Mammary epithelial cell (primary cell): ENCODE results near the gene AARSD1.
"Not testable (repeated sequence)": the region's sequence is repeated elsewhere in the genome, so short reads cannot be mapped to it uniquely, and the experiment has no call there.

Experiments
- EZH2 ChIP-seq: IDR thresholded peaks from 2 replicates; pipeline ENCODE4 v1.6.1; 2012; ENCODE audit warnings: low read length, inconsistent platforms, borderline replicate concordance
- TF ChIP-seq, protein P1 (sequence below), 2 donors: IDR thresholded peaks in 1 of 2; conservative IDR thresholded peaks in 1 of 2; 2 replicates each; pipeline ENCODE4 v1.5.1; 2011 to 2012; ENCODE audit warnings: inconsistent platforms in 2 of 2, low read length in 2 of 2, mild to moderate bottlenecking in 2 of 2, control low read depth in 1 of 2, low read depth in 1 of 2; ENCODE audit not compliant: insufficient read depth in 1 of 2; ENCODE audit errors: extremely low read depth in 1 of 2

DNA sequence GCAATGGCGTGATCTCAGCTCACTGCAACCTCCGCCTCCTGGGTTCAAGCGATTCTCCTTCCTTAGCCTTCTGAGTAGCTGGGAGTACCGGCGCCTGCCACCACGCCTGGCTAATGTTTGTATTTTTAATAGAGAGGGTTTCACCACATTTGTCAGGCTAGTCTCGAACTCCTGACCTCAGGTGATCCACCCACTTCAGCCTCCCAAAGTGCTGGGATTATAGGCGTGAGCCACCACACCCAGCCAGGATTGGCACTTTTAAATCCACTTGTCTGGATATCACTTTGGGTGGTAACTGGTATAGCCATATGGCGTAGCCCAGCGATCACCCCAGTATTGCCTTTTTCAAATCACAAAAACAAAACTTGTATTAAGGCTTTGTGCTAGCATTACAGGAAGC is 29.7 kb upstream of the AARSD1 start:
- TF ChIP-seq, protein P1, sequence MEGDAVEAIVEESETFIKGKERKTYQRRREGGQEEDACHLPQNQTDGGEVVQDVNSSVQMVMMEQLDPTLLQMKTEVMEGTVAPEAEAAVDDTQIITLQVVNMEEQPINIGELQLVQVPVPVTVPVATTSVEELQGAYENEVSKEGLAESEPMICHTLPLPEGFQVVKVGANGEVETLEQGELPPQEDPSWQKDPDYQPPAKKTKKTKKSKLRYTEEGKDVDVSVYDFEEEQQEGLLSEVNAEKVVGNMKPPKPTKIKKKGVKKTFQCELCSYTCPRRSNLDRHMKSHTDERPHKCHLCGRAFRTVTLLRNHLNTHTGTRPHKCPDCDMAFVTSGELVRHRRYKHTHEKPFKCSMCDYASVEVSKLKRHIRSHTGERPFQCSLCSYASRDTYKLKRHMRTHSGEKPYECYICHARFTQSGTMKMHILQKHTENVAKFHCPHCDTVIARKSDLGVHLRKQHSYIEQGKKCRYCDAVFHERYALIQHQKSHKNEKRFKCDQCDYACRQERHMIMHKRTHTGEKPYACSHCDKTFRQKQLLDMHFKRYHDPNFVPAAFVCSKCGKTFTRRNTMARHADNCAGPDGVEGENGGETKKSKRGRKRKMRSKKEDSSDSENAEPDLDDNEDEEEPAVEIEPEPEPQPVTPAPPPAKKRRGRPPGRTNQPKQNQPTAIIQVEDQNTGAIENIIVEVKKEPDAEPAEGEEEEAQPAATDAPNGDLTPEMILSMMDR (conservative IDR thresholded peaks at IDR 0.05 in 1 of 2, IDR thresholded peaks at IDR 0.05 in 1 of 2; ENCODE audit: extremely low read depth in 1 of 2, insufficient read depth in 1 of 2, low read depth in 1 of 2, low read length in 2 of 2): not testable (repeated sequence)
- TF ChIP-seq EZH2: not testable (repeated sequence)
